ENCODE measurements around the gene AKAP6.

AKAP6 gene

DNA sequence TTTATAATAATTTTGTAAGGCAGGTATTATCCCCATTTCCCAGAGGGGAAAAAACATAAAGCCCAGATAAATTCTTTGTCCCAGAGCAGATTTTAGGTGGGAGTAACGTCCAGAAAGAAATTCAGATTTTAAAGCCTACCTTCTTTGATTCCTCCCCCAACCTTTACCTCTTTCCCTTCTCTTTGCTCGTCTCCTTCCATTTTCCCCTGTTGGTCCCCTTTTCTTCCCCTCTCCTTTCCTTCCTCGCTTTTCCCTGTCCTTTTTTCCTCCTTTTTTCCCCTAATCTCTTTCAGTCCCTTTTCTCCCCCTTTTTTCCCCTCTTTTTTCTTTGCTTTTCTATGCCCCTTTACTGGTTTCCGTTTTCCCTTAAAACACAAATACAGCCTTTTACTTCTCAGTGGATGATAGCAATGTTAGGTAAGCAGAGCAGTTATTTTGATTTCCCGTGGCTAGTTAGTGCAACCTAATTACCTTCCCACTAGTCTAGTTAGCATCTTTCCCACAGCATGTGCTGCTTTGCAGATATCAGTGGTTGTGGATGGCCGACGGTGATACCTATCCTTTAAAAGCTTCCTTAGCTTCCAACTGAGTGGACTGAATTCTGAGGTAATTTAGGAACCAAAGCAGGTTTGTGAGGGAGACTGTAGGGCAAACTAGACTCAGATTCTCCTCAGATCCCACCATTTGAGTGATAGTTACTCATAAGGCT is 10.9 kb upstream of the AKAP6 start:
- TF ChIP-seq, protein P1, sequence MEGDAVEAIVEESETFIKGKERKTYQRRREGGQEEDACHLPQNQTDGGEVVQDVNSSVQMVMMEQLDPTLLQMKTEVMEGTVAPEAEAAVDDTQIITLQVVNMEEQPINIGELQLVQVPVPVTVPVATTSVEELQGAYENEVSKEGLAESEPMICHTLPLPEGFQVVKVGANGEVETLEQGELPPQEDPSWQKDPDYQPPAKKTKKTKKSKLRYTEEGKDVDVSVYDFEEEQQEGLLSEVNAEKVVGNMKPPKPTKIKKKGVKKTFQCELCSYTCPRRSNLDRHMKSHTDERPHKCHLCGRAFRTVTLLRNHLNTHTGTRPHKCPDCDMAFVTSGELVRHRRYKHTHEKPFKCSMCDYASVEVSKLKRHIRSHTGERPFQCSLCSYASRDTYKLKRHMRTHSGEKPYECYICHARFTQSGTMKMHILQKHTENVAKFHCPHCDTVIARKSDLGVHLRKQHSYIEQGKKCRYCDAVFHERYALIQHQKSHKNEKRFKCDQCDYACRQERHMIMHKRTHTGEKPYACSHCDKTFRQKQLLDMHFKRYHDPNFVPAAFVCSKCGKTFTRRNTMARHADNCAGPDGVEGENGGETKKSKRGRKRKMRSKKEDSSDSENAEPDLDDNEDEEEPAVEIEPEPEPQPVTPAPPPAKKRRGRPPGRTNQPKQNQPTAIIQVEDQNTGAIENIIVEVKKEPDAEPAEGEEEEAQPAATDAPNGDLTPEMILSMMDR (IDR thresholded peaks at IDR 0.05; ENCODE audit: low read depth, low read length): no peak

DNA sequence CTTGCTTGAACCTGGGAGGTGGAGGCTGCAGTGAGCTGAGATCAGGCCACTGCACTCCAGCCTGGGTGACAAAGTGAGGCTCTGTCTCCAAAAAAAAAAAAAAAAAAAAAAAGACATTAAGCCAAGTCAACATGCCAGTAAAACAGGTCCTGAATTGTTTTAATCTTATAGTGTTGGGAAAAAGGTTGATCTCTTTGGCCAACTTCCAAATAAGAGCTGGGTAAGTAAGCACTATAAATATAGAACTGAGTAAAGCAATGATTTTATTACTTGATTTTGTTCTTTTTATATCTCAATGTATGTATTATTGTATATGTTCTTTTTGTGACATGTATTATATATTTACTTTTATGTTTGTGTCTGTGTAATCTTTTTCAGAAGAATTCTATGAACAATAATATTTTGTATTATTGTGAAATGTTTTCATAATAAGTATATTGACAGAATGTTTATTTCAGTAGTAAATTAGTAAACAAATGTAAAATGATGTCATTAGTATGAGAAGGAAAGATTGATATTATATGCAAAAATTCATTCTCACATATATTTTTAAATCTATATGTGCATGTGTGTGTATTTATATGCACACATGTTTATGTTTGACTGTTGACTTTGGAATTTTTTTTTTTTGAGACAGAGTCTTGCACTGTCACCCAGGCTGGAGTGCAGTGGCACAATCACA is 9.6 kb upstream of the AKAP6 start:
- TF ChIP-seq, protein P1 (IDR thresholded peaks at IDR 0.05; ENCODE audit: low read depth, low read length): no peak
- no peak for DNase-seq (ENCODE audit: extremely low read depth, low read depth)

More for the DNA sequence above, 10.9 kb upstream of the AKAP6 start:
- no peak for DNase-seq (ENCODE audit: extremely low read depth, low read depth)

DNA sequence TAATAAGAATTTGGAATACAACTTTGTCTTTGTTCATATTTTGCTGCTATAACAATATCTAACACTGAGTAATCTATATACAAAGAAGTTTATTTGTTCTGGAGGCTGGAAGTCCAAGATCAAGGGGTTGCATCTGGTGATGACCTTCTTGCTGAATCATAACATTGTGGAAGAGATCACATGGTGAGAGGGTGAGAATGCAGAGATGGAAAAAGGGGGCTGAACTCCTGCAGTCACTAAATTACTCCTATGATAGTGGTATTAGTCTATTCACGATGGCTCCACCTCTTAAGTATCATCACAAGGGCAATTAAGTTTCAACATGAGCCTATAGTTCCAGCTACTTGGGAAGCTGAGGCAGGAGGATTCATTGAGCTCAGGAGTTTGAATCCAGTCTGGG is 4.5 kb upstream of the AKAP6 start:
- TF ChIP-seq, protein P1 (IDR thresholded peaks at IDR 0.05; ENCODE audit: low read depth, low read length): no peak
- no peak for DNase-seq (ENCODE audit: extremely low read depth, low read depth)

DNA sequence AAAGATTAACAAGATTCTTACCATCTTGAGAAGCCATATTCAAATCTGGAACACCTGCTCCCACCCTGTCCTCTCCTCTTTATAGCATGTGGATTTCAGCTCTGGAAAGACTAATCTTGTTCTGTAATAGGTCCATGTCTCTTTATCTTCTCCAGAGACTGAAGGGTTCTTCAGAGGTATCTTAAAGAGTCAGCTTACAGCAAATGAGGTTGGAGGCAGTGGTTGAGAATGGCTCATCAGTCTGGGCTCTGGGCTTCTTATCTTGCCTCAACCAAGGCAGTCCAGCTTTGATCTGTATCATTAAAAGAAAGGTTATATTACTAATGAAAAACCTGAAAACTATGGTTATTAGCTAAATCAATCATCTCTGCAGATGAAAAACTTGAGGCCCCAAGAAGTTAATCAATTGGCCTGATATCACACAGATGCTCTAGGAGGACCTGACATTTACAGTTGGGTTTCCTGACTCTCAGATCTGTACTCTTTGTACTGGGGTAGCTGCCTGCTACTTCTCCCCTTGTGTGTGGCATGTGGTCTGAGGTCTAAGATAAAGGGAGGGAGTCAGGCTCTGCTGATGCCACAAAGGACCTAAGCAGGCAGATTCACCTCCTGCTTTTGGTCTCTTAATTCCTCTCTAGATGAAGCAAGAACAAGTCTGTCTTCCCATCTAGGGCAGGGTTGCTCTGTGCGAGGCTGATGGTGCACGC is 1.7 kb upstream of the AKAP6 start:
- no peak for DNase-seq (ENCODE audit: extremely low read depth, low read depth)
- TF ChIP-seq, protein P1 (IDR thresholded peaks at IDR 0.05; ENCODE audit: low read depth, low read length): no peak

DNA sequence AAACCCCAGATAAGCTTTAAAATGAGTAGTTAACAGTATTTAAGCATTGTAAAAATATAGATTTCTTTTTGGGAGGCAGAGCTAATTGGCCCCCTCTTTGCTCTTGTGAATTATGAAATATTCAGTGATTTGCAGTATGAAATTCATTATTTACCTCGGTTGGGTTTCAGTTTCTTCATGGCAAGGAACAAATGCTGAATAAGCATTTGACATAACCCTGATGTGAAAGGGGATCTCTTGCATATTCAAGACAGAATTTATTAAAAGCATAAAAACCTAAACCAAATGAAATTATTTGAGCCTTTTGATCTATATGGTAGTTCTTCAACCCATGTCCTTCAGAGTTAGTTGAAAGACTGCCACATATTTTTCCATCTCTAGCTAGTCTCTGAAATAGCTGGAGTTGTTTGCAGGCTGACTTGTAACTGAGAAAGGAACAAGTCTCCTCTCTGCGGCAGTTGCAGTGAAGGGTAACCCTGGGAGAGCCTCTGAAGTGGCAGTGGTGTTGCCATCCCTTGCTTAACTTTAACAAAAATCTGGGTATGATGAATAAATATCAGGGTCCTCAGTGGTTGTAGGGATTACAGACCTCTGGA is 690 bp downstream of the AKAP6 start:
- TF ChIP-seq, protein P1 (IDR thresholded peaks at IDR 0.05; ENCODE audit: low read depth, low read length): no peak
- DNase-seq (ENCODE audit: extremely low read depth, low read depth): no peak

DNA sequence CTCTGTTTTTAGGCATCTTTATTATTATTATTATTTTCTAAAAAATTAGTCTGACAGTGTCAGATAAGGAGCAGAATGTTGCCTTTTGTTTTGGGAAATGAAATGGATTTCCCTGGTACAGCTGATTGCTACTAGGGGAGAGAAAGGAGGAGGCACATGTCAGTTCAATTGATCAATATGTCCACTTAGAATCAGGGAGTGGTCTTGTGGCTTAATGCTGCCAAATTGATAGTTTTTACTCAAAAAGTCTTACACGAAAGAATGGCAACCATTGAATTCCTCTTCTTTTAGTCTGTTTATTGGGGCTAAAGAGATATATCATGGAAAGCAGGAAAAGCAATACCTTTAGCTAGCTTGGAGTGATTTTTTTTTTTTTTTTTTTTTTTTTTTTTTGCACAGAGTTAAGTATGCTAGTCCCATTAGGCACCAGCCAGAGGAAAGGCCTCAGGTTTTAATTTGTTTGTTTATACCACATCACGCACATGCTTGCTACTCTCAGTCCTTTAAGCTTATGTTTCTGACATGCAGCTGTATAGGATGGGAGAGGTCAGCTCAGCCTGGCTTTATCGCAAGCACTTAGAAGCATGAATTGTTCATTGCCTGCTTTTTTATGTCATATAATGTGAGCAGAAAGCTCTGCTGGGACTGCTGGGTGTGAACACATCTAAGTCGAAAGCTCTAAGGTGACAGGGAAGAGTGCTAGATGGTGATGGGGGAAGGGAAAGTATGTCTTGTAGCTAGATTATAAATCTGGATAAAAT is 1.4 kb downstream of the AKAP6 start:
- DNase-seq (ENCODE audit: extremely low read depth, low read depth): no peak

More for the DNA sequence above, 1.4 kb downstream of the AKAP6 start:
- TF ChIP-seq, protein P1 (IDR thresholded peaks at IDR 0.05; ENCODE audit: low read depth, low read length): no peak

All from AG09319 (cell line).